NOMO-1 treated with DMSO at 0.1 percent for 48 hours (cell line): ENCODE data around the gene PTPRE.

Source experiments
- DNase-seq: peaks from one replicate; lab custom pipeline; 2025; ENCODE audit not compliant: unreplicated experiment; lab: John Stamatoyannopoulos, UW

PTPRE gene

DNA sequence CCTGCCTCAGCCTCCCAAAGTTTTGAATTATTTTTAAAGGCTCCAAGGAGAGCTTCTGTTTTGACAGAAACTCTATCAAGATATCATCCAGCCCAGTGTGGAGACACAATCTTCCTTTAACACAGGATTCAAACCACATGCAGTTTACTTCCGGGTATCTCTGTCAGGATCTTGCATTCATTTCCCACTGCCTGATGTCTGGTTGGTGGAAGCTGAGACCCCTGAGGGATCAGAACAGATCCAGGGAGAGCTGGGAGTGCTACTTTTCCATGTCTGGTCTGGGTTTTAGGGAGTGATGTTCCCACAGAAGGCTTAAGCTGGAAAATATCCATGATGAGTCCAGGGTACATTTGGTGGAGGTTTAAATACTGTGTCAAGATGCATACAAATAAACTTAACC is 16.7 kb downstream of the PTPRE start:
- DNase-seq, result no peak

DNA sequence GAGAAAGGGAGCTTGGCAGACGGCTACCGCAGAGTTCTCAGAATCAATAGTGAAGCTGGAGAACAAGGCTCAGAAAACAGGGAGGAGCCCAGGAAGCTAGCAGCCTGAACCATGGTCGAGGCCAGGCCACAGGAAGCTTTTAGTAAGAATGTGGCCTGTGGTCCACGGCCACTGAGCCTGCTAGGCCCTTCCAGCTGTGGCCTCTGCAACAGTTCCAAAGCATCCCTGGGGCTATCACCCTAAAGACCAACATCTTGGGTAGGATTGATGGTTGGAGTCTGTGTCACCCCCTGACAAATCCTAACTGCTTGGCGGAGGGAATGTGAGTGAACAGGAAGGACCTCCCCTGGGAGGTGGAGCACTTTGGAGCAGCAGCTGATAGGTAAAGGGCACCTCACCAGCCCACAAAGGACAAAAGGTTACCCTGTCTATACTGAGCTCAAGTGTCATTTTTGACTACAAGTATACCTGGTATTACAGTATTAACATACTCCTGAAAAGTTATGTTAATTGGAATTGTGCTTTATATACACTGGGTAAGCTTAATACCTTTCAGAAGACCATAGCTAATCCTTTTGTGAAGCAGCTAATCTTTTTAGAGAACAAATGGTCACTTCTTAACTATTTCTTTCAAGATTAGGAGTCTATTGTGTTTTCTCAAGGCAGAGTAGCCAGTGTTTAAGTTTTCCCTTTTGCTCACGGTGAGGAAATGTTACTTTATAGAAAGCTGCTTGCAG is 18.7 kb downstream of the PTPRE start:
- no peak for DNase-seq

- peak; percentile 89 for DNase-seq
Measured at GRCh38 chr10:127926455-127926854, 19.6 kb downstream of the PTPRE start.

DNA sequence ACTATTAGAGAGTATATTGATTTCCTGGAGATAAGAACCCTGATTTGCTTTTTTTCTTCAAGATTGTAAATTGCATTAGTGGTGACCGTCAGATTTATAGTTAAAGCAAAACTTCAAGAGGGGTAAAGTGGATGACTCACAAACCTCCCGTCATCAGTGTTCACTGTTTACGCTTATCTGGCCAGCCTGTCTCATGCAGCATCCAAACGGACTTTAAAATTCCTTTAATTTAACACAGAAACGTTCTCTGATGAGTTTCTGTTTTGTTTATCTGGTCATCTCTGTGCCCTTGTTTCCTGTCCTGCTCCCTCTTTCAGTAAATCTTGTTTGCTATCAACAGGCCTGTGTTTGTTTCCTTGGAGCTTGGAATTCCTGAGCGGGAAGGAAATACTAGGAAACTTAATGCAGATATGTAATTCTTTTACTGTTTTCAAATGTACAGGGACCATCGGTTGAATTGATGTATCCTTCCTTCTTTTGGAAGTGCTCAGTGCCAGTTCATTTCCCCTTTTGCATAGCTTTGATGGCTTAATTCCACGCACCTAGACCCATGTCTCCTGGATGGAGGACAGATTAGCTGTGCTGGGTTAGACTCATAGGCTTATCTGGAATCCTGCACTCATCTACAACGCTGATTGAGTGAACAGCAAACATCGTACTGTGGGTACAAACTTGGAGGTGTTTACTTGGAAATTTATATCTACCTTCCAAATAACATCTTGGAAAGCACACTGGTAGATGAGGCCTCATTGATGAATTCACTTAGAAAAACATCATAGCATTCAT is 21.3 kb downstream of the PTPRE start:
- no peak for DNase-seq

DNA sequence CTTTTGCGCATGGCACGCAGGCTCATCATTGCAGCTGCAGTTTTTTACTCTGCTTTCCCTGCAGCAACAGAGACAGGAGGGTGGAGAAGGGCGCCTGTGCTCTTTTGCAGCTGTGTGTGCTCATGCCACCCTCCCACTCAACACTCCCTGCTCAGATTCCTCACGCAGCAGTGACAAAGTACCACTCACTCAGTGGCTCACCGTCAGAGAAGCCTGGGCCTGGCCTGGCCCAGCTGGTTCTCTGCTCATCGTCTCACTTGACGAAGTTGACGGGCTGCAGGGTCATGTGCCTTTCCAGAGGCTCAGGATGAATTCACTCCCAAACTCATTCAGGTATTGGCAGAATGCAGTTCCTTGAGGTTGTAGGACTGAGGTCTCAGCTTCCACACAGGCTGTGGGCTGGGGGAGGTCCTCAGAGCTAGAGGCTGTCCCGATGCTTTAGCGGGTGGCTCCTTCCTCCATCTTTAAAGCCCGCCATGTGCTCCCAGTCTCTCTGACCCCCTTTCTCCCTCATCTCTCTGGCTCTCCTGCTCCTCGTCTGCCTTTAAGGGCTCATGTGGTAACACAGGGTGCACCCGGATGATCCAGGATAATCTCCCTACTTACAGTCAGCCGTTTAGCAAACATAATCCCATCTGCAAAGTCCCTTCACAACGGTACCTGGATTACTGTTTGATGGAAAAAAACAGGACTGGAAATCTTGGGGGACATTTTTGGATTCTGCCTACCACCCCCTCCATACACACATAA is 25.8 kb downstream of the PTPRE start:
- DNase-seq, result no peak

- DNase-seq, result no peak
Measured at GRCh38 chr10:127933271-127933670, 26.4 kb downstream of the PTPRE start.

GRCh38 chr10:127934383-127934782 is 27.5 kb downstream of the PTPRE start:
- no peak for DNase-seq

DNA sequence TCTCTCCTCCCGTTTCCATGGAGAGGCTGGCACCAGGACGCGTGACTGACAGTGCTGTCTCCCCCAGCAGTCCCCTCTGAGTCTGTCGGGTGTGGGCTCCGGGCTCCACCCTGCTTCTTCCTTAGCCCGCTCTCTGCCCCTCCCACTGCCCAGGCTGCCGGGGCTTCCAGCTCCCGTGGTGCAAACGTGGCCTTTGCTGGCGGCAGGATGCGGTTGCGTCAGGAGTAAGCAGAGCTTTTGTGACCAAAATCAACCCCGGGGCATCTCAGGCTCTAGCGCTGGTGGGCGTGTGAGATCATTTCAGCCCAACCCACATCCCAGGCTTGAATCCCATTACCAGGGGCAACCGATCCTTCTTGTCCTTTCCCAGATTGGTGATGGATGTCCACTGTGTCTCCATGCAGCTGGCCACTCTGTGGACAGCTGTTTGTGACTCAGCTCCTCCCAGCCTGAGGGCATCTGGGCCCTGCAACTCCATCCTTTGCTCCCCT is 28.2 kb downstream of the PTPRE start:
- DNase-seq, result no peak

DNA sequence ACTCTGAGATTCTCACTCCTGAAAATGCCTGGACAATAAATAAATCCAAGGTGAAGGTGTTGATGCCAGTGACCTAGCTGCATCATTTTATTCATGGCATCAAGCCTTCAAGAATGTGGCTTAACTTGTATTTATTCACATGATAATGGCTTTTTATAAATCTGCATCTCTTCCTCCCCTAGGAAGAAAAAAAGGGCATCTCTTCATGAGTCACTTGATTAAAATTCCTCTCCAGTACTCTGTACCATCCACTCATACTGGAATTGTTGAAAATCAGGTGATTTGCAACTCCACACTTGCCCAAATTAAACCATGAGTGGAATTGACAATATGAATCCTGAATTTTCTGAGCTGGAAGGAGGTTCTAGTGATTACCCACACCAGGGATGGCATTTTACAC is 30.2 kb downstream of the PTPRE start:
- DNase-seq, result no peak

- DNase-seq, result no peak
Measured at GRCh38 chr10:127937915-127938463, 31.1 kb downstream of the PTPRE start.

DNA sequence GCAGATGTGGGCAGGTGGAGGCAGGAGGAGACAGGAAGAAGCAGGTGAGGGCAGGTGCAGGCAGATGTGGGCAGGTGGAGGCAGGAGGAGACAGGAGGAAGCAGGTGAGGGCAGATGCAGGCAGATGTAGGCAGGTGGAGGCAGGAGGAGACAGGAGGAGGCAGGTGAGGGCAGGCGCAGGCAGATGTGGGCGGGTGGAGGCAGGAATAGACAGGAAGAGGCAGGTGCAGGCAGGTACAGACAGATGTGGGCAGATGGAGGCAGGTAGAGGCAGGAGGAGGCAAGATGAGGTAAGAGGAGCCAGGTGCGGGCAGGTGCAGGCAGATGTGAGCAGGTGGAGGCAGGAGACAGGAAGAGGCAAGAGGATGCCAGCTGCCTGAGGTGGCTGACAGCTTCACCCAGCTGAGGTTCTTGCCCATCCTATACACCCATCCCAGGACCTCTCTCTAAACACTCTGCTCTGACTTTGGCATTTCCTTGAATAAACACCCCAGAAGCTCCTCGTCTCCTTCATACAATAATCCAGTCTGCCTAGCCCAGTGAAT is 33.0 kb downstream of the PTPRE start:
- DNase-seq, result no peak

GRCh38 chr10:127940866-127941640 is 34.1 kb downstream of the PTPRE start:
- DNase-seq, result no peak

- DNase-seq, result no peak
Measured at GRCh38 chr10:127942811-127943210, 35.9 kb downstream of the PTPRE start.

- DNase-seq, result no peak
Measured at GRCh38 chr10:127943336-127943910, 36.5 kb downstream of the PTPRE start.

- DNase-seq, result no peak
Measured at GRCh38 chr10:127944256-127944655, 37.4 kb downstream of the PTPRE start.

DNA sequence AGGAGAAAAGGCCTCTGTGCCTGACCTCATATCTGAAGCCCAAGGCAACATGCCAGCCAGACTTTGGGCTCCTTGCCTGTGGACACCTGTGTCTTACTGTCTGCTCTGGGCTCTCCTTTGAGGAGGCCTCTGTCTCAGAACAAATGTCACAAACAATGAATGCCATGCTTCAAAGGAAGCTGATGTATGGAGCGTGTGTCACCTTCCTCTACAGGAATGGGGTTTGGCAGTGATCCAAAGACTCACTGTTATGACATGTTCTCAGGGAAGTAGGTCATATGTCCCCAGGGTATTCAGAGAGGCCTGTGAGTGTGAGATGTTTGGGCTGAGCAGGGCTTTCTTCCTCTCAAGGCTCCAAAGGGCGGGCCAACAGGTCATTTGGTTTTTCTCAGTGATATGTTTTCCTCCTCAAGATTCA is 38.4 kb downstream of the PTPRE start:
- peak; percentile 68 for DNase-seq

GRCh38 chr10:127945948-127946711 is 39.2 kb downstream of the PTPRE start:
- peak; percentile 44 for DNase-seq

DNA sequence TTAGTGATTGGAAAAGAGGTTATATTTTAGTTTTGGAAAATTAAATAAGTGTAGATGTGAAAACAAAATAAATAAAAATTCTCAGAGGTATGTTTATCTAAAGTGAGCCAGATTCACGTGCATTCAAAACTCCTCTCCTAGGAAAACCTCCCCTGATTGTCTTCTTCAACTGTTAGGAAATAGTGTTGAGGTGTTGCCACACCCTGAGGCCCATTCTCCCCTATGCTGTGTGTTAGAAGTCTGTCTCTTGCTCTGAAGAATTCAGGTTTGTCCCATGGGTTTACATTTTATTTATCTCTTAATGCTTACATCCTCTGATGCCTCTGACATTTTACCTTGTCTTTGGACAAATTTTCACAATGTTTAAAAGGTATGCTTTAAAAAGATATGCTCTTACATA is 40.3 kb downstream of the PTPRE start:
- DNase-seq, result peak; percentile 43

- no peak for DNase-seq
Measured at GRCh38 chr10:127948791-127949190, 41.9 kb downstream of the PTPRE start.
